ENCODE data around the gene SPRN. TPM values are rescaled to one million over a fixed set of nuclear protein-coding genes. Genes with fewer than 3 reads are reported as not detected.
"Not testable (repeated sequence)": the region's sequence is repeated elsewhere in the genome, so short reads cannot be mapped to it uniquely, and the experiment has no call there.

Gene SPRN
- total RNA-seq, 8 experiments from 2014 or later: 2.2 to 8.8 (median 3.4) TPM

- Histone ChIP-seq H3K4me1 (replicated peaks in 1 of 2) (peaks cover 7 to 13% of the 10 kb centered on the region in 2 donors), H3K27ac (no peak overlapping the region), H3K4me3 (no peak overlapping the region)
- WGBS, 10 experiments: 40 to 100% (median 86%) methylated on average over 1 to 13 of the region's 30 CpGs; no CpG with 5 or more reads in 4 of the 10 experiments
- ATAC-seq (replicated peaks in 6 of 8): no peak
- in situ Hi-C loops (cut with MboI; ENCODE audit: low pct_unique_long_range_greater_than_20kb in 2 of 9, low sequenced_read_pairs in 9 of 9, unreplicated experiment in 9 of 9): no loop called here
Measured at GRCh38 chr10:133377025-133377817, 47.2 kb downstream of the SPRN start.

- H3K4me1 ChIP-seq (replicated peaks in 1 of 2): peaks cover 11 to 15% of the 10 kb centered on the region in 2 donors
Measured at GRCh38 chr10:133376183-133376582, 48.2 kb downstream of the SPRN start.

DNA sequence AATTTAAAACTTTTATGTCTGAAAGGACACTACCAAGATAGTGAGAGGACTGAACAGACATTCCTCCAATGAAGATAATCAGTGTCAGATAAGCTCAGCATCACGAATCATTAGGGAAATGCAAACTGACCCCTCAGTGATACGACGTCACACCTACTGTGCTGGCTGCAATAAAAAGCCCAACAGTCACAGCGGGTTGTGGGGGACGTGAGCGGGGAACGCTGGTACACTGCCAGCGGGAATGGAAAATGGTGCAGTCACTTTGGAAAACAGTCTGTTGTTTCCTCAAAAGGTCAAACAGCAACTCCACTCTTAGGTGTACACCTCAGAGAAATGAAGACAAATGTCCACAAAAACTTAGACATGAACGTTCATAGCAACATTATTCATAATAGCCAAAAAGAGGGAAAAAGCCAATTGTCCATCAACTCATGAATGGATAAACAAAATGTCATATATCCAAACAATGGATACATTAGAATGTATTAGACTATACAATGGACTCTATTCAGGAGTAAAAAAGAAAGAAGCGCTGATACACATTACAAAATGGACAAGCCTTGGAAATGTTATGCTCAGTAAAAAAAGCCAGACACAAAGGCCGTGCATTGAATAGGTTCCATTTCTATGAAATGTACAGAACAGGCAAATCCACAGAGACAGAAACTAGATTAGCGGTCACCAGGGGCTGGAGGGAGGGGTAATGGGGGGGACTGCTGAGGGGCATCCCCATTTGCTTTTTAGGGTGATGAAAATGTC is 48.9 kb downstream of the SPRN start:
- WGBS, 10 experiments: 47 to 100% (median 73%) methylated on average over 3 to 11 of the region's 12 CpGs; no CpG with 5 or more reads in 1 of the 10 experiments
- in situ Hi-C loops (cut with MboI; ENCODE audit: low pct_unique_long_range_greater_than_20kb in 2 of 9, low sequenced_read_pairs in 9 of 9, unreplicated experiment in 9 of 9): no loop called here
- no peak overlapping the region for H3K4me3 ChIP-seq
- ATAC-seq (replicated peaks in 6 of 8): no peak
- H3K4me1 ChIP-seq (replicated peaks in 1 of 2): peaks cover 11 to 15% of the 10 kb centered on the region in 2 donors
- H3K27ac ChIP-seq: no peak overlapping the region

More at GRCh38 chr10:133376183-133376582, 48.2 kb downstream of the SPRN start:
- H3K4me3 ChIP-seq; H3K27ac ChIP-seq; ATAC-seq (replicated peaks in 6 of 8); in situ Hi-C loops (cut with MboI; ENCODE audit: low pct_unique_long_range_greater_than_20kb in 2 of 9, low sequenced_read_pairs in 9 of 9, unreplicated experiment in 9 of 9): not testable (repeated sequence)
- WGBS, 10 experiments: 40 to 91% (median 80%) methylated on average over 1 to 5 of the region's 5 CpGs; no CpG with 5 or more reads in 3 of the 10 experiments

GRCh38 chr10:133373174-133374090 is 51.0 kb downstream of the SPRN start, which contains the start of gene ECHS1:
Gene ECHS1, minus strand, starts transcription at chr10:133373354. Its CDS starts 21 bp downstream, at chr10:133373333.
- Histone ChIP-seq H3K4me3 (peak within 1 kb of the TSS; percentile 68 to 94 (median 81)), H3K27ac (peak within 1 kb of the TSS; percentile 68 to 86), H3K4me1 (replicated peaks in 1 of 2) (peaks cover 10 to 11% of the 10 kb centered on the region in 2 donors)
- 8 to 65% (median 38%) methylated on average over 1 to 29 of the region's 89 CpGs; no CpG with 5 or more reads in 1 of the 10 experiments for WGBS, 10 experiments
- in situ Hi-C loops (cut with MboI; ENCODE audit: low pct_unique_long_range_greater_than_20kb in 2 of 9, low sequenced_read_pairs in 9 of 9, unreplicated experiment in 9 of 9): no loop called here
- ATAC-seq (replicated peaks in 6 of 8): peak; percentile 95 to 99 (median 96)

- WGBS, 10 experiments: 52 to 100% methylated on average over 1 to 4 of the region's 20 CpGs; no CpG with 5 or more reads in 8 of the 10 experiments
- in situ Hi-C loops (cut with MboI; ENCODE audit: low pct_unique_long_range_greater_than_20kb in 2 of 9, low sequenced_read_pairs in 9 of 9, unreplicated experiment in 9 of 9): no loop called here
- no peak overlapping the region for H3K27ac ChIP-seq
Measured at GRCh38 chr10:133372507-133372906, 51.9 kb downstream of the SPRN start.

More at GRCh38 chr10:133372507-133372906, 51.9 kb downstream of the SPRN start:
- Histone ChIP-seq H3K4me3 (peak overlapping the region; percentile 17 to 94 (median 81)), H3K4me1 (replicated peaks in 1 of 2) (peaks cover 5 to 7% of the 10 kb centered on the region in 2 donors)
- ATAC-seq (replicated peaks in 6 of 8): no peak

Other genes starting within 250 kb of the SPRN start
- gene UTF1, start 194.4 kb downstream of the SPRN start, total RNA-seq: under 1 TPM in 3 of 8 experiments, not detected in 5; 0.18 to 0.38 (median 0.24) TPM
- gene VENTX, start 186.8 kb downstream of the SPRN start, total RNA-seq: under 1 TPM in 4 of 8 experiments, not detected in 4; 0.10 to 0.62 (median 0.20) TPM
- 1 to 10 TPM in 5 of 8 experiments, under 1 TPM in 3; 0.66 to 2.2 (median 1.2) TPM for gene ADAM8, start 147.8 kb downstream of the SPRN start, total RNA-seq
- 10 to 100 TPM; 28.4 to 50.5 (median 37.4) TPM for gene TUBGCP2, start 115.8 kb downstream of the SPRN start, total RNA-seq
- 10 to 100 TPM; 10.5 to 43.7 (median 23.3) TPM for gene ZNF511, start 115.7 kb downstream of the SPRN start, total RNA-seq
- 10 to 100 TPM in 3 of 8 experiments, 1 to 10 TPM in 3, under 1 TPM in 2; 0.31 to 14.9 (median 6.6) TPM for gene CALY, start 87.7 kb downstream of the SPRN start, total RNA-seq
- gene PRAP1, start 77.3 kb downstream of the SPRN start, total RNA-seq: under 1 TPM in 2 of 8 experiments, not detected in 6; 0.22 to 0.41 TPM
- gene FUOM, start 66.6 kb downstream of the SPRN start, total RNA-seq: 10 to 100 TPM in 5 of 8 experiments, 1 to 10 TPM in 3; 3.3 to 50.5 (median 14.4) TPM
- gene ECHS1, start 51.3 kb downstream of the SPRN start, total RNA-seq: 100 to 1,000 TPM in 2 of 8 experiments, 10 to 100 TPM in 6; 48.7 to 117 (median 85.1) TPM
- 1 to 10 TPM; 1.1 to 5.1 (median 2.2) TPM for gene PAOX, start 45.4 kb downstream of the SPRN start, total RNA-seq
- gene MTG1, start 30.5 kb downstream of the SPRN start, total RNA-seq: 10 to 100 TPM; 11.9 to 68.6 (median 27.9) TPM
- gene SCART1, start 29.3 kb upstream of the SPRN start, total RNA-seq: 1 to 10 TPM in 5 of 8 experiments, under 1 TPM in 3; 0.43 to 6.3 (median 1.2) TPM
- gene CYP2E1, start 102.7 kb upstream of the SPRN start, total RNA-seq: 1 to 10 TPM in 5 of 8 experiments, under 1 TPM in 3; 0.33 to 2.7 (median 1.3) TPM
- 1 to 10 TPM in 2 of 8 experiments, under 1 TPM in 5, not detected in 1; 0.14 to 1.4 (median 0.45) TPM for gene SYCE1, start 141.0 kb upstream of the SPRN start, total RNA-seq
- under 1 TPM in 1 of 8 experiments, not detected in 7; 0.33 TPM for gene FRG2B, start 202.2 kb upstream of the SPRN start, total RNA-seq

All from motor neuron (in vitro differentiated cells).